ENCODE data around the gene SCTR. TPM values are rescaled to one million over a fixed set of nuclear protein-coding genes. Genes with fewer than 3 reads are reported as not detected.
A peak's percentile ranks its signal among the peaks of the same experiment; 100 is the strongest.

Gene SCTR
- total and polyA plus RNA-seq, 2 of the 13 experiments (the other 11 are each of a cell fraction or from before 2014, with no cell fraction given): not detected

GRCh38 chr2:119407430-119408220 lies 116.7 kb downstream of the SCTR start (continued):
- TF ChIP-seq IRF2 (CRISPR knock-in tag; IDR thresholded peaks at IDR 0.05) (no peak), SNAI1 (CRISPR knock-in tag; IDR thresholded peaks at IDR 0.05; ENCODE audit: borderline replicate concordance) (no peak), ZFP36 (IDR thresholded peaks at IDR 0.05; ENCODE audit: borderline replicate concordance, low read depth, low read length, partially characterized antibody) (no peak), SUZ12 (IDR thresholded peaks at IDR 0.05; ENCODE audit: low read depth, low read length) (no peak), NKX3-1 (CRISPR knock-in tag; IDR thresholded peaks at IDR 0.05) (no peak), SATB2 (CRISPR knock-in tag; IDR thresholded peaks at IDR 0.05) (no peak), ZNF83 (CRISPR knock-in tag; IDR thresholded peaks at IDR 0.05; ENCODE audit: borderline replicate concordance) (no peak), PHF21A (CRISPR knock-in tag; IDR thresholded peaks at IDR 0.05) (no peak), LCORL (IDR thresholded peaks at IDR 0.05) (no peak), LCORL (CRISPR knock-in tag; IDR thresholded peaks at IDR 0.05) (no peak), ZNF652 (CRISPR knock-in tag; IDR thresholded peaks at IDR 0.05; ENCODE audit: borderline replicate concordance, low read depth) (no peak), SKIL (CRISPR knock-in tag; IDR thresholded peaks at IDR 0.05; ENCODE audit: borderline replicate concordance) (0 out of 2 replicates have a peak, but pooled peaks have one; percentile 34), MEIS1 (CRISPR knock-in tag; IDR thresholded peaks at IDR 0.05; ENCODE audit: borderline replicate concordance) (peak; percentile 35; the same call in 1 of the 2 replicates), CBX2 (IDR thresholded peaks at IDR 0.05; ENCODE audit: low read depth, low read length) (no peak), CBX2 (CRISPR knock-in tag; IDR thresholded peaks at IDR 0.05; ENCODE audit: low read depth) (no peak), ZNF563 (CRISPR knock-in tag; IDR thresholded peaks at IDR 0.05) (no peak), ZNF451 (CRISPR knock-in tag; IDR thresholded peaks at IDR 0.05) (no peak), PBX3 (CRISPR knock-in tag; IDR thresholded peaks at IDR 0.05; ENCODE audit: borderline replicate concordance) (no peak), KAT7 (CRISPR knock-in tag; IDR thresholded peaks at IDR 0.05; ENCODE audit: borderline replicate concordance) (no peak), HNRNPH1 (optimal IDR thresholded peaks at IDR 0.05; ENCODE audit: low read depth, low read length) (no peak)
- TF ChIP-seq, protein P1, sequence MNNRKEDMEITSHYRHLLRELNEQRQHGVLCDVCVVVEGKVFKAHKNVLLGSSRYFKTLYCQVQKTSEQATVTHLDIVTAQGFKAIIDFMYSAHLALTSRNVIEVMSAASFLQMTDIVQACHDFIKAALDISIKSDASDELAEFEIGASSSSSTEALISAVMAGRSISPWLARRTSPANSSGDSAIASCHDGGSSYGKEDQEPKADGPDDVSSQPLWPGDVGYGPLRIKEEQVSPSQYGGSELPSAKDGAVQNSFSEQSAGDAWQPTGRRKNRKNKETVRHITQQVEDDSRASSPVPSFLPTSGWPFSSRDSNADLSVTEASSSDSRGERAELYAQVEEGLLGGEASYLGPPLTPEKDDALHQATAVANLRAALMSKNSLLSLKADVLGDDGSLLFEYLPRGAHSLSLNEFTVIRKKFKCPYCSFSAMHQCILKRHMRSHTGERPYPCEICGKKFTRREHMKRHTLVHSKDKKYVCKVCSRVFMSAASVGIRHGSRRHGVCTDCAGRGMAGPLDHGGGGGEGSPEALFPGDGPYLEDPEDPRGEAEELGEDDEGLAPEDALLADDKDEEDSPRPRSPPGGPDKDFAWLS (CRISPR knock-in tag; IDR thresholded peaks at IDR 0.05; ENCODE audit: borderline replicate concordance): no peak
- TF ChIP-seq, protein P2, sequence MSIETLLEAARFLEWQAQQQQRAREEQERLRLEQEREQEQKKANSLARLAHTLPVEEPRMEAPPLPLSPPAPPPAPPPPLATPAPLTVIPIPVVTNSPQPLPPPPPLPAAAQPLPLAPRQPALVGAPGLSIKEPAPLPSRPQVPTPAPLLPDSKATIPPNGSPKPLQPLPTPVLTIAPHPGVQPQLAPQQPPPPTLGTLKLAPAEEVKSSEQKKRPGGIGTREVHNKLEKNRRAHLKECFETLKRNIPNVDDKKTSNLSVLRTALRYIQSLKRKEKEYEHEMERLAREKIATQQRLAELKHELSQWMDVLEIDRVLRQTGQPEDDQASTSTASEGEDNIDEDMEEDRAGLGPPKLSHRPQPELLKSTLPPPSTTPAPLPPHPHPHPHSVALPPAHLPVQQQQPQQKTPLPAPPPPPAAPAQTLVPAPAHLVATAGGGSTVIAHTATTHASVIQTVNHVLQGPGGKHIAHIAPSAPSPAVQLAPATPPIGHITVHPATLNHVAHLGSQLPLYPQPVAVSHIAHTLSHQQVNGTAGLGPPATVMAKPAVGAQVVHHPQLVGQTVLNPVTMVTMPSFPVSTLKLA (IDR thresholded peaks at IDR 0.05): no peak
